IPS-20b (cell line): Measurements from ENCODE around the gene DZANK1.
"Not testable (repeated sequence)": the region's sequence is repeated elsewhere in the genome, so short reads cannot be mapped to it uniquely, and the experiment has no call there.

Experiments used
- H3K27ac ChIP-seq: one replicate; pipeline ENCODE4 v1.5.1; 2013; ENCODE audit warnings: low read length
- H3K27me3 ChIP-seq: 2 replicates; pipeline ENCODE4 v1.6.1; 2013; ENCODE audit warnings: mild to moderate bottlenecking, low read length, inconsistent platforms; ENCODE audit not compliant: insufficient read depth
- H3K36me3 ChIP-seq: 2 replicates; pipeline ENCODE4 v1.6.1; 2013; ENCODE audit warnings: low read depth, mild to moderate bottlenecking, inconsistent platforms, low read length, moderate library complexity; ENCODE audit not compliant: insufficient read depth
- H3K4me1 ChIP-seq: 2 replicates; pipeline ENCODE4 v1.6.1; 2013; ENCODE audit warnings: mild to moderate bottlenecking, control low read depth, inconsistent platforms, low read length, moderate library complexity; ENCODE audit not compliant: insufficient read depth
- H3K4me3 ChIP-seq: 2 replicates; pipeline ENCODE4 v1.5.1; 2013; ENCODE audit warnings: mild to moderate bottlenecking, low read length, inconsistent platforms
- H3K9ac ChIP-seq: 2 replicates; pipeline ENCODE4 v1.6.1; 2013; ENCODE audit warnings: low read depth, mild to moderate bottlenecking, inconsistent platforms, low read length, moderate library complexity
- H3K9me3 ChIP-seq: 2 replicates; pipeline ENCODE4 v1.6.1; 2013; ENCODE audit warnings: mild to moderate bottlenecking, low read depth, low read length, inconsistent platforms; ENCODE audit not compliant: insufficient read depth

Gene DZANK1

GRCh38 chr20:18401305-18401704, 65.5 kb downstream of the DZANK1 start:
- peaks cover 19% of the 10 kb centered on the region for H3K36me3 ChIP-seq
- no peak overlapping the region for H3K9ac ChIP-seq
- peaks cover 5% of the 10 kb centered on the region; the same call in 1 of the 2 replicates for H3K9me3 ChIP-seq
- no peak overlapping the region for H3K4me3 ChIP-seq
- no peaks in the 10 kb centered on the region for H3K27me3 ChIP-seq
- H3K27ac ChIP-seq = no peak overlapping the region
- H3K4me1 ChIP-seq = no peaks in the 10 kb centered on the region

GRCh38 chr20:18400460-18400859, 66.4 kb downstream of the DZANK1 start:
- Histone ChIP-seq H3K36me3 (peaks cover 21% of the 10 kb centered on the region), H3K4me1 (no peaks in the 10 kb centered on the region), H3K27me3 (no peaks in the 10 kb centered on the region), H3K27ac (no peak overlapping the region), H3K4me3 (no peak overlapping the region), H3K9ac (no peak overlapping the region), H3K9me3 (peaks cover 5% of the 10 kb centered on the region; the same call in 1 of the 2 replicates)

GRCh38 chr20:18398713-18399112, 68.1 kb downstream of the DZANK1 start:
- not testable (repeated sequence) for H3K9ac ChIP-seq, H3K4me1 ChIP-seq, H3K4me3 ChIP-seq, H3K27ac ChIP-seq, H3K27me3 ChIP-seq, H3K9me3 ChIP-seq
- H3K36me3 ChIP-seq = peaks cover 21% of the 10 kb centered on the region

- Histone ChIP-seq H3K4me3 (no peak overlapping the region), H3K9me3 (no peaks in the 10 kb centered on the region; the same call in 1 of the 2 replicates), H3K9ac (no peak overlapping the region), H3K4me1 (peaks cover 9% of the 10 kb centered on the region; the same call in 1 of the 2 replicates), H3K27me3 (no peaks in the 10 kb centered on the region), H3K27ac (no peak overlapping the region), H3K36me3 (peaks cover 16% of the 10 kb centered on the region)
Observed at GRCh38 chr20:18397030-18397429, 69.8 kb downstream of the DZANK1 start.

GRCh38 chr20:18395544-18395943, 71.3 kb downstream of the DZANK1 start:
- Histone ChIP-seq H3K4me3 (no peak overlapping the region), H3K4me1 (peaks cover 9% of the 10 kb centered on the region; the same call in 1 of the 2 replicates), H3K27me3 (no peaks in the 10 kb centered on the region)

GRCh38 chr20:18394363-18394762, 72.5 kb downstream of the DZANK1 start:
- Histone ChIP-seq H3K4me3 (peak overlapping the region; percentile 23; the same call in 1 of the 2 replicates), H3K27me3 (no peaks in the 10 kb centered on the region), H3K9me3 (no peaks in the 10 kb centered on the region), H3K4me1 (peaks cover 9% of the 10 kb centered on the region; the same call in 1 of the 2 replicates), H3K36me3 (peaks cover 12% of the 10 kb centered on the region; the same call in 1 of the 2 replicates), H3K27ac (no peak overlapping the region), H3K9ac (no peak overlapping the region; the same call in 1 of the 2 replicates)

More at GRCh38 chr20:18395544-18395943, 71.3 kb downstream of the DZANK1 start:
- Histone ChIP-seq H3K27ac (no peak overlapping the region), H3K9me3 (no peaks in the 10 kb centered on the region), H3K36me3 (peaks cover 10% of the 10 kb centered on the region; the same call in 1 of the 2 replicates), H3K9ac (no peak overlapping the region)

GRCh38 chr20:18391686-18392085, 75.1 kb downstream of the DZANK1 start:
- H3K36me3 ChIP-seq = peaks cover 14% of the 10 kb centered on the region; the same call in 1 of the 2 replicates
- H3K27ac ChIP-seq = no peak overlapping the region
- peaks cover 9% of the 10 kb centered on the region; the same call in 1 of the 2 replicates for H3K4me1 ChIP-seq
- H3K4me3 ChIP-seq = no peak overlapping the region
- no peaks in the 10 kb centered on the region for H3K9me3 ChIP-seq
- H3K9ac ChIP-seq = no peak overlapping the region
- no peaks in the 10 kb centered on the region for H3K27me3 ChIP-seq

GRCh38 chr20:18390201-18390600, 76.6 kb downstream of the DZANK1 start:
- H3K9ac ChIP-seq = no peak overlapping the region
- no peak overlapping the region for H3K4me3 ChIP-seq
- no peaks in the 10 kb centered on the region for H3K27me3 ChIP-seq
- peaks cover 10% of the 10 kb centered on the region; the same call in 1 of the 2 replicates for H3K36me3 ChIP-seq
- no peaks in the 10 kb centered on the region for H3K9me3 ChIP-seq
- H3K27ac ChIP-seq = no peak overlapping the region
- peaks cover 9% of the 10 kb centered on the region; the same call in 1 of the 2 replicates for H3K4me1 ChIP-seq

GRCh38 chr20:18388860-18389259, 78.0 kb downstream of the DZANK1 start:
- Histone ChIP-seq H3K4me1 (peaks cover under 1% of the 10 kb centered on the region; the same call in 1 of the 2 replicates), H3K9me3 (no peaks in the 10 kb centered on the region), H3K4me3 (no peak overlapping the region), H3K36me3 (peaks cover 10% of the 10 kb centered on the region; the same call in 1 of the 2 replicates), H3K9ac (no peak overlapping the region), H3K27ac (no peak overlapping the region), H3K27me3 (no peaks in the 10 kb centered on the region)

GRCh38 chr20:18380908-18381529, 85.8 kb downstream of the DZANK1 start:
- H3K9me3 ChIP-seq = peaks cover 9% of the 10 kb centered on the region
- H3K36me3 ChIP-seq = no peaks in the 10 kb centered on the region
- H3K4me3 ChIP-seq = no peak overlapping the region

GRCh38 chr20:18377896-18378481, 88.8 kb downstream of the DZANK1 start:
- Histone ChIP-seq H3K36me3 (no peaks in the 10 kb centered on the region), H3K9me3 (peaks cover 9% of the 10 kb centered on the region), H3K27me3 (no peaks in the 10 kb centered on the region), H3K4me1 (no peaks in the 10 kb centered on the region), H3K27ac (no peak overlapping the region), H3K9ac (no peak overlapping the region), H3K4me3 (no peak overlapping the region)

More at GRCh38 chr20:18380908-18381529, 85.8 kb downstream of the DZANK1 start:
- H3K9ac ChIP-seq = no peak overlapping the region
- H3K27me3 ChIP-seq = no peaks in the 10 kb centered on the region
- H3K4me1 ChIP-seq = no peaks in the 10 kb centered on the region
- no peak overlapping the region for H3K27ac ChIP-seq

- H3K4me1 ChIP-seq, H3K27me3 ChIP-seq, H3K9me3 ChIP-seq, H3K36me3 ChIP-seq, H3K4me3 ChIP-seq, H3K27ac ChIP-seq, H3K9ac ChIP-seq: not testable (repeated sequence)
Observed at GRCh38 chr20:18375551-18375950, 91.3 kb downstream of the DZANK1 start.
